Testis (tissue), 3 donors: Measurements from ENCODE around the gene FYCO1. TPM values are rescaled to one million over a fixed set of nuclear protein-coding genes. Genes with fewer than 3 reads are reported as not detected.

Experiments used
- DNase-seq: peaks from one replicate; pipeline ENCODE4 v3.0.0-alpha.2; 2019
- H3K27ac ChIP-seq, 2 donors: fragments of 200-600 bp; sonication (generic); one replicate each; pipeline ENCODE4 v1.5.1; 2019
- H3K27me3 ChIP-seq: fragments of 200-600 bp; sonication (generic); one replicate; pipeline ENCODE4 v1.5.1; 2019
- H3K36me3 ChIP-seq: fragments of 200-600 bp; sonication (generic); one replicate; pipeline ENCODE4 v1.5.1; 2017; ENCODE audit warnings: low read depth; ENCODE audit errors: missing control alignments
- H3K4me1 ChIP-seq: fragments of 200-600 bp; sonication (generic); one replicate; pipeline ENCODE4 v1.5.1; 2019
- H3K4me3 ChIP-seq, 2 donors: fragments of 200-600 bp; sonication (generic); one replicate each; pipeline ENCODE4 v1.5.1; 2017 to 2019
- H3K9me3 ChIP-seq: fragments of 200-600 bp; sonication (generic); one replicate; pipeline ENCODE4 v1.5.1; 2017
- POLR2A ChIP-seq: fragments of 450-650 bp; IDR thresholded peaks from one replicate; pipeline ENCODE4 v1.6.1; 2017; ENCODE audit warnings: antibody characterized with exemption, mild to moderate bottlenecking, moderate library complexity
- WGBS, 2 donors: methylation state at CpG; one replicate each; pipeline ENCODE4 v1.1.5; 2018; 5-methylcytosine and 5-hydroxymethylcytosine counted together
- intact Hi-C: fragments of 100-400 bp; cut with DNase I; formaldehyde crosslinking; loops from one replicate; pipeline ENCODE4 v1.15.1; 2023; ENCODE audit warnings: low total_unique reads
- polyA plus RNA-seq: library from polyadenylated mRNA; stranded (reverse); fragments of 350-450 nt; fragmentation: Illumina TruSeq; extraction: RNeasy Lipid Tissue Mini Kit (QIAGEN cat#74804); gene quantifications from one replicate; pipeline ENCODE4 v1.2.3, GENCODE V29; 2014; ENCODE audit warnings: low read depth, low replicate concordance; ENCODE audit not compliant: insufficient read depth
- total RNA-seq, 2 donors: library from RNA; depleted of rRNA; stranded (reverse); fragments of >200 nt; gene quantifications; one replicate each; pipeline ENCODE4 v1.2.3, GENCODE V29; 2016
- TF ChIP-seq, protein P1 (sequence below), 3 experiments: fragments of 450-650 bp in 2 of 3; fragments of 200-600 bp in 1 of 3; sonication (generic) in 1 of 3; IDR thresholded peaks; one replicate each; pipeline ENCODE4 v1.5.1; 2016 to 2019; ENCODE audit warnings: antibody characterized with exemption in 3 of 3, mild to moderate bottlenecking in 2 of 3, moderate library complexity in 1 of 3

FYCO1 gene
- total and polyA plus RNA-seq, 3 donors from 2014 or later = 12.8 to 24.2 (median 21.7) TPM

DNA sequence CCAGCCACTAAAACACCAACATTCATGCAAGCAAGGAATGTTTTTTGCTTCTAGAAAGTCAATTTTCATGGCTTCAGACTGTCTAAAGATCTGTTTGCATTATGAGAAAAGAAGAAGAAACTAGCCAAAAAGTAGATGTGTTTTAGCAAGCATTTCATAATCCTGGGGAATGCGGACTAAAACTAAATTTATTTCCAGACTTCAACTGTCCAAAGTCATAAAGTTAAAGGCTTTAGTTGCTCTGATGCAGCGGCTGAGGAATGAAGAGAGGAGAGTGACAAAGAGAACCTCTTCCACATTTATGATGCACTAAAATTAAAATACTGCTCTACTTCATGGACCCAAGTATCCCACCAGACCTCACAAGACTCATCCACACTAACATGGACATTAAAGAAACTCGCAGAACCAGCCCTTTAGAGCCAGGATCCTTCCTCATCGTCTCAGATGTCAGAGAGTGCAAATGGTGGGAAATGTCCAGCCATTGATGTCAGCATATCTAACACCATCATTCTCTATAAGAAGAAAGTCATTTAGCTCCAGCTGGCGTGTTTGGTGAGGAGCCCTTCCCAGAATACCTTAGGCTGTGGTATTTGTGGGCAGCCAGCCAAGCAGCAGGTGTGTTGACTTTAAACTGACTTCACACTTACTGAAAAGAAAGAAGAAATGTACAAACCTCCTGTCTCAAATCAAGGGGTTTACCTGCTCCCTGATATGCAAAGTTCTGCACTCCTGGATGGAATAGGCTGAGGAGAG, 17.4 kb downstream of the FYCO1 start:
- H3K4me3 ChIP-seq = no peak overlapping the region
- WGBS, 2 donors = 67 to 90% methylated on average over 5 of the region's 5 CpGs
- no peaks in the 10 kb centered on the region for H3K27me3 ChIP-seq
- intact Hi-C loops = no loop called here
- no peaks in the 10 kb centered on the region for H3K4me1 ChIP-seq
- TF ChIP-seq, protein P1, sequence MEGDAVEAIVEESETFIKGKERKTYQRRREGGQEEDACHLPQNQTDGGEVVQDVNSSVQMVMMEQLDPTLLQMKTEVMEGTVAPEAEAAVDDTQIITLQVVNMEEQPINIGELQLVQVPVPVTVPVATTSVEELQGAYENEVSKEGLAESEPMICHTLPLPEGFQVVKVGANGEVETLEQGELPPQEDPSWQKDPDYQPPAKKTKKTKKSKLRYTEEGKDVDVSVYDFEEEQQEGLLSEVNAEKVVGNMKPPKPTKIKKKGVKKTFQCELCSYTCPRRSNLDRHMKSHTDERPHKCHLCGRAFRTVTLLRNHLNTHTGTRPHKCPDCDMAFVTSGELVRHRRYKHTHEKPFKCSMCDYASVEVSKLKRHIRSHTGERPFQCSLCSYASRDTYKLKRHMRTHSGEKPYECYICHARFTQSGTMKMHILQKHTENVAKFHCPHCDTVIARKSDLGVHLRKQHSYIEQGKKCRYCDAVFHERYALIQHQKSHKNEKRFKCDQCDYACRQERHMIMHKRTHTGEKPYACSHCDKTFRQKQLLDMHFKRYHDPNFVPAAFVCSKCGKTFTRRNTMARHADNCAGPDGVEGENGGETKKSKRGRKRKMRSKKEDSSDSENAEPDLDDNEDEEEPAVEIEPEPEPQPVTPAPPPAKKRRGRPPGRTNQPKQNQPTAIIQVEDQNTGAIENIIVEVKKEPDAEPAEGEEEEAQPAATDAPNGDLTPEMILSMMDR (IDR thresholded peaks at IDR 0.05) = no peak
- no peak for TF ChIP-seq POLR2A
- H3K27ac ChIP-seq = no peak overlapping the region
- H3K36me3 ChIP-seq = no peaks in the 10 kb centered on the region
- no peak for DNase-seq
- no peaks in the 10 kb centered on the region for H3K9me3 ChIP-seq

DNA sequence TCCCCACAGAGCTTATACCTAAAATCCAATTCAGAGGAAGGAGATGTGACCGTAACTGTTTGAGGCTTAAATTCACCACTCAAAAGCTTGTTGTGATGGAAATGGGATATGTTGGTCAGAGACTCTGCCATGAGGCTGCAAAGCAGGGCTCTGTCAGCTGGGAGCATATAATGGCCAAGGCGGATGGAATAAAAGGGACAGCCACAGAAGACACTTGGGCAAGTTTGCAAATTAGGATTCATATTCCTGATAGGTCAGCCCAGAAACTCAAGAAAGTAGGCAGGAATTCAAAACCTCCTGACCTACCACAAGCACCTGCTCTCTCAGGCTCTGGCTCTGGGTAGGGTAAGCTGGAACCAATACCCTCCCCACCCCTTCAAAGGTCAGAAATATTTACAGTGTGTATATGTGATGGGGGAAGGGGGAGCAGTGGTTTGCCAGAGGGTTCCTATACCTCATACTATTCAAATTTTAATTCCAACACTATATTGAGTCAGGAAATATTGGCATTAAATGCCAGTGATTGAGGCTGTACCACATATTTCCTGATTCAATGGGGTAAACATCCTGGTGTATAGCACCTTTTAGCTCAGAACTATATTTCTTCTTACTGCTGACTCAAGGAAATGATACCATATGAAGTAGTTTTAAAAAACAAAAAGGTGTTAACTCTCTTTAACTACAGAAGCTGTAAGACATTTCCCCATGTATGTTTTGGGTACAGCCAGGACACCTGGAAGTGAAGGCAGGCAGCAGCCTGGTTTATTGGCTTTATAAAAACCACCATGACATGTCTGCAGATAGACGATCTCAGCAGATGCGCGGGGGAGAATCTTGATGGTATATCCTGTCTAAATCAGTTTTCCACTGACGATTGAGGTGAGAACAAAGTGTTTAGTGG, 19.2 kb downstream of the FYCO1 start:
- no peaks in the 10 kb centered on the region for H3K9me3 ChIP-seq
- no peaks in the 10 kb centered on the region for H3K36me3 ChIP-seq
- H3K27me3 ChIP-seq = no peaks in the 10 kb centered on the region
- no peak for TF ChIP-seq POLR2A
- TF ChIP-seq, protein P1 (IDR thresholded peaks at IDR 0.05) = no peak
- no peak overlapping the region for H3K27ac ChIP-seq
- WGBS, 2 donors = 77 to 81% methylated on average over 6 of the region's 6 CpGs
- no peak overlapping the region for H3K4me3 ChIP-seq
- intact Hi-C loops = no loop called here
- H3K4me1 ChIP-seq = no peaks in the 10 kb centered on the region
- no peak for DNase-seq

DNA sequence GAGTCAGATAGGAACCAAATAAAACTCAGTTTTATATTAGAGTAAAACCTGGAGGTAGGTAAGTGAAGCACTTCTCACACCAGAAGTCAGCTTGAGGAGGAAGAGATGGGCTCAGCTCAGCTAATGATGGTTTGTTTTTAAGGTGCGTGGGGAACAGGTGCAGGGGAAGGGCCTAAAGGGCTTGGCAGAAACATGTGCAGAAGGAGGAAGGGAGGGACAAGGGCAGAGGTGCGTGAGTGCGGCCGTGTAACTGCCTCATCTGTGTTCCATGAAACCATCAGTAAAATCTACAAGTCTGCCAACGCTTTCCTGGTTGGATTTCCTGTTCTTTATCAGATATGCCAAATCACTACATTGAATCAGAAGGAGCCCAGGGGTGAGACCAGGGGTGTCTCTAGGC, 19.9 kb downstream of the FYCO1 start:
- no peak overlapping the region for H3K27ac ChIP-seq
- TF ChIP-seq, protein P1 (IDR thresholded peaks at IDR 0.05) = no peak
- TF ChIP-seq POLR2A = no peak
- H3K27me3 ChIP-seq = no peaks in the 10 kb centered on the region
- H3K9me3 ChIP-seq = no peaks in the 10 kb centered on the region
- H3K36me3 ChIP-seq = no peaks in the 10 kb centered on the region
- intact Hi-C loops = no loop called here
- no peaks in the 10 kb centered on the region for H3K4me1 ChIP-seq
- no peak overlapping the region for H3K4me3 ChIP-seq
- DNase-seq = no peak
- WGBS, 2 donors = 69 to 76% methylated on average over 5 of the region's 5 CpGs

DNA sequence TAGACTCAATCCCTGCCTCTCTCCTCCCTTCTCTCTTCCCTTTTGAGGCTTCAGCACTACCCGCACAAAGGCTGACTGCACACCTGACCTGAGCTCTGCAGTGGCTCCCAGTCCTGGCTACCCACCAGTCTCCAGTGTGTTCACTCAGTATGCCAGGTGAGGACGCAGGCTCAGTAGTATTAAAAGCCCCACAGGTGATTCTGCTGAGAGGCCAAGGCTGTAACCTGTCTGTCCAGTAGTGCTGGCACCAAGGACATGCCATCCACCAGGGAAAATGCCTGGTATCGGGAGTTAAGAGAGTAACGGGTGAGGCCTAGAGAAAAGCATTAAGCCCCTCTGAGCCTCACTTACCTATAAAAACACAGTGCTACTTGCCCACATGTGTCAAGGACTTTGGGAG, 20.9 kb downstream of the FYCO1 start:
- WGBS, 2 donors = 67 to 90% methylated on average over 4 of the region's 4 CpGs
- TF ChIP-seq, protein P1 (IDR thresholded peaks at IDR 0.05) = no peak
- no peak for TF ChIP-seq POLR2A
- no peak overlapping the region for H3K4me3 ChIP-seq
- DNase-seq = no peak
- intact Hi-C loops = no loop called here
- no peaks in the 10 kb centered on the region for H3K4me1 ChIP-seq
- no peak overlapping the region for H3K27ac ChIP-seq
- no peaks in the 10 kb centered on the region for H3K9me3 ChIP-seq
- H3K27me3 ChIP-seq = no peaks in the 10 kb centered on the region
- no peaks in the 10 kb centered on the region for H3K36me3 ChIP-seq
